NOMO-1 treated with DMSO at 0.1 percent for 48 hours (cell line): ENCODE results near the gene C20orf173.
"Not testable (repeated sequence)": the region's sequence is repeated elsewhere in the genome, so short reads cannot be mapped to it uniquely, and the experiment has no call there.

ENCODE experiments used
- DNase-seq: peaks from one replicate; lab custom pipeline; 2025; ENCODE audit not compliant: unreplicated experiment; lab: John Stamatoyannopoulos, UW

The C20orf173 gene

DNA sequence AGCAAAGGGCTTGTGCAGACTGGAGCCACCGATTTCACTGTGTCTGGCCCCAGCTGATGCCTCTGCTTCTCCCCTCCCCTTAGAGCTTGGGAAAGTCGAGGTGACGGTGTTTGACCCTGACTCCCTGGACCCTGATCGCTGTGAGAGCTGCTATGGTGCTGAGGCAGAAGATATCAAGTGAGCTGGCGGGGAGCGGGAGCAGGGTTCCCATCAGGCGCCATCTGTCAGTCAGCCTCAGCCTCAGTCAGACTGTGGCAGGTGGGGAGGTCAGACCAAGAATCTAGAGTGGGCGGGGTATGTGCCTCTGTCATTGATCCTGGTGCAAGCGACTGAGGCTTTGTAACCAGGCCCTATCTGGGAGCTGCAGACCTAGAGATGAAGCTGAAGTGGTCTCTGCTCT, 17.9 kb upstream of the C20orf173 start:
- DNase-seq: no peak

DNA sequence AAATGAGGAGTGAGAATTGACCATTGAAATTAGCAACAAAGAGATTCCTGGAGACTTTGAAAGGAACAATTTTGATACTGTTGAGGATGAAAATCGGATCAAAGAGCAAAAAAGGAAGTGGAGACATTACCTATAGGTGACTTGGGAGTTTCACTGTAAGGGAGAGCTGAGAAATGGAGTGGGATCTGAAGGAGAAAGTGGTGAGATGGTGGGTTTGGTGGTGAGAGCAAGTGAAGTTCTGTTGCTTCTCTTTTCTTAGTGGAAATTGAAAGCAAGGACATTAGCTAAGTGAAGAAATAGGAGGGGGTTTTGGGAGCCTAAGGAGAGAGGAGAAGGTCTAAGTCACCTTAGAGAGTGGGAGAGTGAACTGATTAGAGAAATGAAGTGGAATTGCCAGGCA, 16.7 kb upstream of the C20orf173 start:
- DNase-seq: no peak

DNA sequence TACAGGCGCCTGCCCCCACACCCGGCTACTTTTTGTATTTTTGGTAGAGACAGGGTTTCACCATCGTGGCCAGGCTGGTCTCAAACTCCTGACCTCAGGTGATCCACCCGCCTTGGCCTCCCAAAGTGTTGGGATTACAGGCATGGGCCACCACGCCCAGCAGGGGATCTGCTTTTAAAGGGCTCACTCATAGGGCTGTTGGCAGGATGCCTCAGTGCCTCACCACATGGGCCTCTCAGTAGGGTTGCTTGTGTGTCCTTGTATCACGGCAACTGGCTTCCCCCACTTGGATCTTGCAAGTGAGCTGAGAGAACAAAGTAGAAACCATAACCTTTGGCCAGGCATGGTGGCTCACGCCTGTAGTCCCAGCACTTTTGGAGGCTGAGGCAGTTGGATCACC, 15.5 kb upstream of the C20orf173 start:
- DNase-seq: not testable (repeated sequence)

DNA sequence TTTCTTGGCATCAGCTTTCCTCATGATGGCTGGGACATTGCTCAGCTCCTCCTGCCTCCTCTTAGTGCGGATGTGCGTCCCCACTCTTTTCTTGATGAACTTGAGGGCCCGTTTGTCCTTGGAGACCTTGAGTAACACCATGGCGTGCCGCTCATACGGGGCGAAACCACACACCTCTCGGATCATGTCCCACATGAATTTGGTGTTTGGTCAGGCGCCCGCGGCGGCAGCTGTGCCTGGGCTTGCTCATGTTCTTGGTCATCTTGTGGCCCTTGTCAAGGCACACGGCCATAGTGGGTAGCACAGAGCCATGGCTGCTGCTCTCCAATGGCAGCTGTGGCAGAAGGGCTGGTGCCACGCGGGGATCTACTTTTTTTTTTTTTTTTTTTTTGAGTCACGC, 15.0 kb upstream of the C20orf173 start:
- DNase-seq: no peak

DNA sequence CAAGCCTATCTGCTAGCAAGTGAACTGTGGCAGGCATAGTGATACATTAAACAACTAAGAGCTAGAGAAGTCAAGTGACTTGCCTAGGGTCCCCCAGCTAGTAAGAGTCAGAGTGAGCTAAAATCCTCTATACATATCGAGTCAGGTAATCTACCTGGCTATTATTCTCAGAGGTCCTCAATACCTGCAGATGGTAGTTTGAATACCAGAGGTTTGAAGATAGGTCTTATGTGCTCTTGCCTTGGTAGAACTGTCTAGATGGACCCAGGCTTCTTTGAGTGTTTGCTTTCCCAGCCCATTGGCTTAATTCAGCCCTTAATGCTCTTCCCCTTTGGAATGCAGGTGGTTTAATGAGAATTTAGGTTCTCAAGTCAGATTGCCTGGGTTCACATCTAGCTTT, 13.5 kb upstream of the C20orf173 start:
- no peak for DNase-seq

DNA sequence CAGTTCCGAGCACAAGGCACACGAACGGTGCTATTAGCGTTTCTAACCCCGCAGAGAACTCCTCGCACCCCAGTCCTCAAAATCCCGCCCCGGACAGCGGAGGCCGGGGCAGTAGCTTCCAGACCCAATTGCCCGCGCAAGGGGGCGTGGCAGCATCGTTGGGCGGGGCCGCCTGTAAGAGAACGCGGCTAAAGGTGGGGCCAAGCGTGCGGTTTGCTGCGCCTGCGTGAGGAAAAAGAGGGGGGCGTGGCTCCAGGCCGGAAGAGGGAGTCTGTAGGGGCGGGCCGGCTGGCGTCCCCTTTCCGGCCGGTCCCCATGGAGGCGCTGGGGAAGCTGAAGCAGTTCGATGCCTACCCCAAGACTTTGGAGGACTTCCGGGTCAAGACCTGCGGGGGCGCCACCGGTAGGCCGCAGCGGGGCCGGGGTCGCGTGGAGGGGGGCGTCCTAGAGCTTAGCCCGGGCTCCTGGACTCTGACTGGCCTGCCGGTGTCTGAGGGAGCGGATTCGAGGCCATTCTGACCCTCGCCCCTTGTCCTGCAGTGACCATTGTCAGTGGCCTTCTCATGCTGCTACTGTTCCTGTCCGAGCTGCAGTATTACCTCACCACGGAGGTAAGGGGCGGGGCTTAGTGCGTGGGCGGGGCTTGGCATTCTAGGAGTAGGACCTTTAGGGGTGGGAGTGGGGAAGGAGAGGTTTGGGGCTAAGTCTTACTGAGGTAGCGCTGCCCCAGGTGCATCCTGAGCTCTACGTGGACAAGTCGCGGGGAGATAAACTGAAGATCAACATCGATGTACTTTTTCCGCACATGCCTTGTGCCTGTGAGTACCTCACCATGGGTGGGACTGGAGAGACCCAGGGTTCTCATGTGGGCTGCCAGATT, 12.6 kb upstream of the C20orf173 start, which contains the start of gene ERGIC3:
ERGIC3 (plus strand) TSS at position 296 of the 880 bp plus-strand sequence; CDS start at position 316, 20 bp downstream.
- peak; percentile 94 for DNase-seq

DNA sequence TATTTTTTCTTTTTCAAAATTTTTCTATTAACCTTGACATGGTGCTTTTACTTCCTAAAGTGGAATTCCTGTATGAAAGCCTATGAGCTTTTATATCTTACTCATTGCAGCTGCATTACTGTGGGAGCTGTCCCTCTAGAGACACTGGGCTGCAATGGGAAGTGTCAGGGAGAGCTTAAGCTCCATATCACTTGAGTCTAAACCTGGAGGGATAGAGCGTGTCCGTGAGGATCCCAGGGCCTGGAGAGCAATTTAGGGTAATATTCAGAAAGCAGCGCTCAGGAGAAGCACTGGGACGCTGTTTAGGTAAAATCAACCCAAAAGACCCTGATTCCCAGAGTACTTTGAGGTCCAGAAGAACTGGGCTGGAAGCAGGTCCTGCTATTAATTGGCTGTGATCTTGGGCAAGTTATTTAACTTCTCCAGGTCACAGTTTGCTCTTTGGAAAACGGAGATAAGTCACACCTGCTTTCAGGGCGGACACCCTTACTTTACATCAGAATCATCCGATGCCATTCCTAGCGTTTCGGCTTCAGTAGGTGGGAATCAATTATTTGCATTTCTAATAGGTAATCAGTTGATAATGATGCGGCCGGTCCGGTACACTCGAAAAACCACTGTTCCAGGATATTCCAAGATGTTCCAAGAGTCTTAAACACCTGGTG, 11.8 kb upstream of the C20orf173 start:
- no peak for DNase-seq

DNA sequence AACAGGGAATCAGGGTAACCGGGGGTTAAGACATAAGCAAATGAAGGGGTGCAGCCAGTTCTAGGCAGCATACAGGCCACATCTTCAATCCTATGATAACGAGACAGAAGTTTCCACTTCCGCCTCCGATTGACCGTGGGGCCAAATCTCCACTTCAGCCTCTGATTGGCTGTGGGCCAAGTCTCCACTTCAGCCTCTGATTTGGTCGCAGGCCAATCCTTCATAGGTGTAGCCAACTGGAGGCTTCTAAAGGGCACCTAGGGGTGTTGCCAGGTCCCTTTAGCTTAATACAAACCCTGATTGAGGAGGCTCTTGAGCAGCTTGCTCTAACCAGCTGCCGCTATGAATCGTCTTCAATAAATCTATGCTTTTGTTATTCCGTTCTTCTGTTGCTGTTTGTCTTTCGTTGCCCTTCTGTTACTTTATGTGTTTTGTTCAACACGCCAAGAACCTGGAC, 10.3 kb upstream of the C20orf173 start:
- DNase-seq: no peak

DNA sequence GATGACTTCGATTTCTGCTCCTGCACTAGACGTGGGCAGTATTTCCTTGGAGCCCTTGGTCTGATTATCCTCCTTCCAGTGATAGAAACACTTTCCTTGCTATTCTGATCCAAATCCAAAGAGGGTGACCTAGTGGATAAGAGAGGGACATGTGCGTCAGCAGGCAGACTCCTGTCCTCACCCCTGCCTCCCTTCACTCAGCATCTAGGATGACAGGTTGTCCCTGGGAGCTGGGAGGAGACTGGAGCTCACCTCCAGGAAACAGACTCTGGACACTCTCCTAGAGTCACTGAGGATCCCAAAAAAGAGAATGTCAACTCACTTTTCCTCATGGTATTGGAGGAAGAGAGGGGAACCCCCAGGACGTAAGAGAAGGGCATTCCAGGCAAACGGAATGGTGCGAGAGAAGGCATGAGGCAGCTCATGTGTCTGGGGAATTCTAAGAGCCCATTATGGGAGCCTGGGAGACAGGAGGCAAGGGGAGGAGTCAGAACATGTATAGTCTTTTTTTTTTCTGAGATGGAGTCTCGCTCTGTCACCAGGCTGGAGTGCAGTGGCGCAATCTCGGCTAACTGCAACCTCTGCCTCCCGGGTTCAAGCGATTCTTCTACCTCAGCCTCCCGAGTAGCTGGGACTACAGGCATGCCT, 2.2 kb downstream of the C20orf173 start:
- no peak for DNase-seq

DNA sequence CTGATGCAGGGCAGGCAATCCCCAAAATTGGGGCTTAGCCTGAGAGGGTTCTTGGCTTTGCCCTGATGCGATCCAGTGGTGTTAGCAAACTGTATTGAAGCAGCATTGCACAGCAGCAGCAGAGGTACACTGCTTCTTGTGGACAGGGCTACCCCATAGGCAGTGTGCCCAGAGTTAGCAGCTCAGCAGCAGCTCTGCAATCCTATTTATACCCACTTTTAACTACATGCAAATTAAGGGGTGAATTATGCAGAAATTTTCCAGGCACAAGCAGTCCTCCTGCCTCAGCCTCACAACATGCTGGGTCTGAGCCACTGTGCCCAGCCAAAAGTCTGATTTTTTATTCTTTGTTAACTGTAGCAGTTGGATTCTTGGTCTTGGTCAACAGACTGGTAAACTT, 3.8 kb downstream of the C20orf173 start:
- no peak for DNase-seq

DNA sequence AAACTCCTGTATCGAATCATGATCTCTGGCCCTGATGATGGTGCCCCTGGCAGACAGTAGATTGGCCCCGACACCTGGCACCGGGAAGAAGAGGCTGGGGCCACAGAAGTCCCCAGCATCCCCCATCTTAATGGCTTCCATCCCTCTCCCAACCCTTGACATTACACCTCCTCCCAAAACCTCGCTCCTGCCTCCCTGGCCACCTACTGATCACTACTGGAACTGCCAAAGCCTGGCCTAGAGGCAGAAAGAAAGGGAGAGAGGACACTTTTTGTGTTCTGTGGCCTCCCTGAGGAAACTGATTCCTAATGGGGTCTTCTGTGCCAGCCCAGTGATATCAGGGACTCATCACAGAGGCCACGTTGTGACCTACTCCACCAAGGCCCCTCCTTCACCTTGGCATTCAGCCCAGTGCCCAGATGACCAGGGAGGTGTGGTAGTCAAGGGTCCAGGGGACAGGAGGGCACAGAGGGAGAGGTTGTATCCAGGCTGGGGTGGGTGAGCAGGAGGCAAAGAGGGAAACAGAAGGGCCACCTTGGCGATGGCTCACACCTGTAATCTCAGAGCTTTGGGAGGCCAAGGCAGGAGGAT, 6.1 kb downstream of the C20orf173 start:
- no peak for DNase-seq

DNA sequence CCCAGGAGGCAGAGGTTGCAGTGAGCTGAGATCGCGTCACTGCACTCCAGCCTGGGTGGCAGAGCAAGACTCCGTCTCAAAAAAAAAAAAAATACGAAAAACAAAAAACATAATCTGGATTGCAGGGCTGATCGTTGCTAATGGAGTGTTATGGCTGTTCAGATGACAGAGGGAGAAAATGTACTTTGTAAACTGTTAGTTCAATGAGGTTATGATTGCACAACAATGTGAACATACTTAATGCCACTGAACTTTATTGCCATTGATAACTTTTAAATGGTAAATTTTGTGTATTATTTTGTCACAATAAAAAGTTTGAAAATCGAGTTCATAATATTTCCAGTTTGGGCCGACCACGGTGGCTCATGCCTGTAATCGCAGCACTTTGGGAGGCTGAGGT, 10.5 kb downstream of the C20orf173 start:
- no peak for DNase-seq

DNA sequence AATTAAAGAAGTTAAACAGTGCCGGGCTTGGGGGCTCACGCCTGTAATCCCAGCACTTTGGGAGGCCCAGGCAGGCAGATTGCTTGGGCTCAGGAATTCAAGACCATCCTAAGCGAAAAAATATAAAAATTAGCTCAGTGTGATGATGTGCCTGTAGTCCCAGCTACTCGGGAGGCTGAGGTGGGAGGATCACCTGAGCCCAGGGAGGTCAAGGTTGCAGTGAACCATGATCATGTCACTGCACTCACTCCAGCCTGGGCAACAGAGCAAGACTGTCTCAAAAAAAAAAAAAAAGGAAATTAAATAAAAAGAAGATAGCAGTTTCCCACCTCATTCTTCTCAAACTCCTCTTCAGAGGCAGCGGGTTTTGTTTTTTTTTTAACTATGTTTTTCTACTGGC, 11.7 kb downstream of the C20orf173 start:
- DNase-seq: not testable (repeated sequence)

DNA sequence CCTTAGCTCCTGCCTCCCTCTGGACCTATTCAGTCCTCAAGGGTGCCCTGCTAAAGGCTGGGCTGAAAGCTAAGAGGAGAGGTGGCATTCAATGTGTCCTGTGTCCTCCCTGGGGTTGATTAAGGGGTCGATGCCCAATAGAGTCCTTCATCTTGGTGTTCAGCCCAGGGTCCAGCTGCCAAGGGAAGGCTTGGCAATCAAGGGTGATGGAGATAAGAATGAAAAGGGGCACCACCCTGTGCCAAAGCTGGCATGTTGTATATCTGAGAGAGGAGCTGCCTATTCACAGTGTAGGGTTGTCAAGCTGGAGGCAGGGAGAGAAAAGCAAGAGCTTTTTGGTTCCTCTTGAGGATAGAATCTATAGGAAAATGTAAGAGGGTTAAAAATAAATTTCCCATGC, 12.3 kb downstream of the C20orf173 start:
- no peak for DNase-seq

DNA sequence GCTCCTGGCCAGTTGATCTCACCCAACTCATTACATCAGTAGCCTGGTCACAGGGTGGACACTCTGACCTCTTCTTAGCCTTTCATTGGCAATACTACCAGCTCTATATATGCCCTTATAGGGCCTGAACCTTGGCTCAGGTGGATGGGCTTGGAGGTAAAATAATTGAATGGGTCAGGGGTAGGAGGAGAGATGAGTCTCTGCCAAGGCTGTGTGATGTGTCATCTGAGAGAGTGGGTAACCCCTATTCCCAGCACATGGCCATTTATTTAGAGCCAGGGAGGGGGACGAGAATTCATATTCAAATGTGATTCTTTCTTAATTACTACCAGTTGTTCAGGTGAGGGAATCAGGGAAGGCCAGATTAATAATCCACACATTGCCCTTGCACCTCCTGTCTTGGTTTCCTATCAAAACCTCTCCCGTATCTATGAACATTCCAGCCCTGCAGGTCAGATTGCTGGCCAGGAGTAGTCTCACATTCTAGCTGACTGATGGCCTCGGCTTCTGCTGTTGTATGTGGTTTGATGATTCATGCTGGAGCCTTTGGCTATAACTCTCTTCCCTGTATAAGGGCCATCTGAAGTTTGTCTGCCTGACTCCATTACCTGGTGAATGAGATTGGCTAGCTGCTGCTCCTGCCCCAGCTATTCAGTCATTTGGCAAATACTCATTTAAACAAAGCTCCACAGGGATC, 13.4 kb downstream of the C20orf173 start:
- DNase-seq: no peak

DNA sequence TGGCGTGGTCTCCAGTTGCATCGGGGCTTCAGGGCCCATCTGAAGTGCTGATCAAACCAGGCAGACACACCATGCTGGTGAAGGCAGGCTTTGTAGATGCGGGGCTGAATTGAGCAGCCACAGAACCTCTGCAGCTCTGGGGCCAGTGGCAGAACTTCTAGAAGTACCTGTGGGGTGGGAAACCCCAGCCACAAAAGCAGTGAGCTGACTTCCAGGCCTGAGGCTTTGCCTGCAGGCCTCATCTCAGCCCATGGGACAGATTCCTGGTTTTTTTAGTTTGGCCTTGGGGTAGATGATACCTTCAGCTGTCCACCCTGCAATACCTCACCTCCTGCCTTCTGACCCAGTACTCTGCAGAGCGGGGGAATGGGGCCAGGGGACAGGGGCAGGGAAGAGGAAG, 14.1 kb downstream of the C20orf173 start:
- no peak for DNase-seq

DNA sequence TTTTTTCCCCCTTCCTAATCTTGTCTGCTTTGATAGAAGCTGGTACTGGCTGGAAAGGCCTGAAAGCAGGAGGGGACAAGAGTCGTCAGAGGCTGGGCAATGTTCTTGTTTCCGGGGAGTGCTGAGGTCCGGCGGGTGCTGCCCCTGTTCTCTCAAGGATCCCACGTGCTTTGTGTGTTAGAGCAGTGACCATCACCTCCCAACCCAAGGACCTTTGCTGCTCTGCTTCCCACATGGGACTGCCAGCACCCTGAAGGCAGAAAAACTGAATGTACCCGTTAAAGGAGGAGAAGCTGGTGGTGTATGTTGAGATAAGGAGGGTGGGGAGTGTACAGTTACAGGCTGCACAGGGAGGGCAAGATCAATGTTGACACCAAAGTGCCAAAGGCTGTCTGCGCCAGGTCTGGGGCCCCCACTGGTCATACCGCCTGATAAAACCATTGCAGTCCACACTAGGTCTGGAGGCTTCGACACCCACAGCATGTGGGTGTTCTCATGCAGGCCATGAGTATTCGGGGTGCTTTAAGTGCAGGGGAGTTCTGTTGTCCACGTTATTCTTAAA, 15.0 kb downstream of the C20orf173 start:
- DNase-seq: no peak

DNA sequence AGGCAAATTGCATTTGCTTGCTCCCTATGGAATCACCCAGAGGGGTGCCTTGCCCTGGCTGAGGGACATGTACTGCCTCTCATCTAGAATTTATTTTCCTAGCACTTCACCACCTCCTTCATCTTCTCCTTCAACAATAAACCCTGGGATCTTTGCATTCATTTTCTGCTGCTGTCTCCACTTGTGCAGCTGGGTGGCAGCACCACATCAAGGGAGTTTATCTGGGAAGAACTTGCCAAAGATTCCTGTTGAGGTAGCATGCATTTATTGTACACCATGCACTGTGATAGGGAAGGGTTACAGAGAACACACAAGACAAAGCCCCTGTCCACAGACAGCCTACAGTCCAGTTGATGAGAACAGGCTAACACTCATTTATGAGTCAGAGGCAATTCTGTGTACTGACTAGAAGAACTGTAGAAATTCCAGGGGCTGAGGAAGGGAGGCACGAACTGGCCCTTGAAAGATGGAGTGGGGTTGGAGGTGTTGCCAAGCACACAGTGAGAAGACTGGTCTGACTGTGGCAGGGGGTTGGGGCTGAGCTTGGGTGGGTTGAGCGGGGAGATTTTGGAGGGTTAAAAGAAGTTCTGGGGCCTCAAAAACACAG, 17.5 kb downstream of the C20orf173 start:
- DNase-seq: no peak

DNA sequence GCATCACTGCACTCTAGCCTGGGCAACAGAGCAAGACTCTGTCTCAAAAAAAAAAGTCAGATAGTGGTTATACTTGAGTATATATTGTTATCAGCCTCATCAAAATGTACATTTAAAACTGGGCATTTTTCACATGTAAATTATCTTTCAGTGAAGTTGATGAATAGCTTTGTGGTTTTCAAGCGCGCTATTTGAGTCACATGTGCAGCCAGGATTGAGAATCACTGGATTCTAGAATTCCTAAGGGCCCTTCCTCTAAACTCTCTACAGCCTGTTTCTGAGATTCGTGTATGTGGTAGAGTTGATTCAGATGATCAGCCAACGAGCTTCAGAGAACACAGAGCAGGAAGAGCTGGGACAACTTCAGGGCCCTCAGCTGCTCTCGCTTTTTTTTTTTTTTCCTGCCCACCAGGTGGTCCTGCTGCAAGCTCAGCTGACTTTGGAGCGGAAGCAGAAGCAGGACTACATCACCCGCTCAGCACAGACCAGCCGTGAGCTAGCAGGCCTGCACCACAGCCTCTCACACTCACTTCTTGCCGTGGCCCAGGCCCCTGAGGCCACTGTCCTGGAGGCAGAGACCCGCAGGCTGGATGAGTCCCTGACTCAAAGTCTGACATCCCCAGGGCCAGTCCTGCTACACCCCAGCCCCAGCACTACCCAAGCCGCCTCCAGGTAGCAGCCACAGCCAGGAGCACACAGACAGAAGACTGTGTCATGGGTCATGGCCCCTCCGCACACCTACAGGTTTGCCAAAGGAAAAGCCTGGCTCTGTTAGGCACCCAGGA, 18.3 kb downstream of the C20orf173 start:
- DNase-seq: no peak
